VCaP (cell line): ENCODE data around the gene NRXN3.
A peak's percentile ranks its signal among the peaks of the same experiment; 100 is the strongest.

ENCODE experiments used
- H3K27ac ChIP-seq: fragments of 450-650 bp; 2 replicates; pipeline ENCODE4 v1.5.1; 2017
- CTCF ChIP-seq: fragments of 450-650 bp; conservative IDR thresholded peaks from 2 replicates; pipeline ENCODE4 v1.5.1; 2017; ENCODE audit warnings: mild to moderate bottlenecking, moderate library complexity

Gene NRXN3

GRCh38 chr14:78446807-78447206 is 276.6 kb downstream of the NRXN3 start:
- no peak for TF ChIP-seq CTCF
- no peak overlapping the region for H3K27ac ChIP-seq

GRCh38 chr14:78448164-78449094 is 278.3 kb downstream of the NRXN3 start:
- no peak overlapping the region for H3K27ac ChIP-seq
- TF ChIP-seq CTCF: peak; percentile 79

GRCh38 chr14:78450669-78451318 is 280.6 kb downstream of the NRXN3 start:
- no peak overlapping the region for H3K27ac ChIP-seq
- TF ChIP-seq CTCF: no peak

- TF ChIP-seq CTCF: no peak
- no peak overlapping the region for H3K27ac ChIP-seq
Measured at GRCh38 chr14:78451319-78451695, 281.1 kb downstream of the NRXN3 start.

DNA sequence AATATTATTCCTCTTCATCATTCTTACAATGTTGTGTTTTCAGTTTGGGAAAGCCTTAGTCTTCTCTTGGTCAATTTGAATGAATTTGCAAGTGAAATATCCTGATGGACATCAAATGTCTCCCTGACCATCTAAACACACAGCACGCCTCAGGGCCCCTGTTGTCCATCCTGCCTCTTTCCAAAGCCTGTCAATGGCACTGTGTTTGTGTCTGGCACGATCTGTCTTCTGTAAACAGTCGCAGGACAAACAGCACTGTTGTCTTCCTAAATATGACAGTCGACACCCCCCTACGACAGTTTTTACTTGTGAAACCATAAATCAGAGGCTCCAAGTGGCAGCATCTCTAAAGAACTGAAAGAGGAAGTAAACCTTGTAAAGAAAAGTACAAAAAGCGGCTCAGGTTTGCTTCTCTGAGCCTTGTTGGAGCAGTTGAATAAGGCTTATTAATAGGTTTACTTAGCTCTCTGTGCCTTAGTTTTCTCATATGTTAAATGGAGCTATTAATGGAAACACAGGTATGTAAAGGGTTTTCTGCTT is 285.8 kb downstream of the NRXN3 start:
- TF ChIP-seq CTCF: no peak

DNA sequence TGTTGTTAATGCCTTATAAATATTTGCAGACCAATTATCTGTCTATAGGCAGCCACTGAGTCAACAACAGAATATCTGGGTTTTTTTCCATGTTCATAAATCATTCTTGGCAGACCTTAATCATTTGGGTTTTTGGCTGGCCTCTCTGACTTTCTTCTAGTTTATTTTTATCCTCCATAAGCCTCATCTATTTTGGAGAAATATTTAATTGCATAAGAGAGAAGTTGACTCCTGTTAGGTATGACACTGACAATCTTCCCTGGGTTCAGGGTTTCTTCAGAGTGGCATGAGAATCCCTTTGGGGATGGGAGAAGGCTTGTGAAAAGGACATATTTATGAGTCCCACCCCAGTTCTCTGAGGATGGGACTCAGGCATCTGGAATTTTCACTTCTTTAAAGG is 299.8 kb downstream of the NRXN3 start:
- TF ChIP-seq CTCF: no peak

More for the DNA sequence above, 285.8 kb downstream of the NRXN3 start:
- H3K27ac ChIP-seq: no peak overlapping the region

DNA sequence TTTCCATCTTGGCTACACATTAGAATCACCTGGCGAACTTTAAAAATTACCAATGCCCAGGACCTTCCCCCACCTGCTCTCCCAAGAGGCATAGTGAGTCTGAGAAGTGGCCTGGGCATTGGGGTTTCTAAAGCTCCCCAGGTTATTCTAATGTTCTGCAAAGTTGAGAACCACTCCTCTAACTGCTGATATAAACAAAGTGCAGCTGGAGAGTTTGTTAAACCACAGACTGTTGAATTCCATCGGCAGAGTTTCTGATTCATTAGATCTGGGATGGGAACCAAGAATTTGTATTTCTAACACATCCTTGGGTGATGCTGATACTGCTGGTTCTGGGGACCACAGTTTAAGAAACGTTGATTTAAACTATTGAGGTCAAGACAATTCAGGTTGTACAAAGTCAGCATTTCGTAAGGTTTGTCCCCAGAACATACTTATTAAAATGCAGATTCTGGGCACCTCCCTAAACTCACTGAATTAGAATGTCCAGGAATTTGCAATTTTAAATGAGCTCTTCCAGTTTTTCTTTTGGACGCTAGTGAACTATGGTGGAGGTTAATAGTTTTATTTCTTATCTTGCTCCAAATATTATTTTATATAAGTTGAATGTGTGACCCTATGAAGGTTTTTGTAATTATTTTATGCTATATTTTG is 309.1 kb downstream of the NRXN3 start:
- no peak for TF ChIP-seq CTCF
- no peak overlapping the region for H3K27ac ChIP-seq

More for the DNA sequence above, 299.8 kb downstream of the NRXN3 start:
- no peak overlapping the region for H3K27ac ChIP-seq
